IMR-90 (cell line): Measurements from ENCODE around the gene GPSM3. TPM values are rescaled to one million over a fixed set of nuclear protein-coding genes. Genes with fewer than 3 reads are reported as not detected.
"Not testable (repeated sequence)": the region's sequence is repeated elsewhere in the genome, so short reads cannot be mapped to it uniquely, and the experiment has no call there.

Experiments
- ATAC-seq: fragments of 200-7000 bp; cut with Tn5 transposase; 2 replicates; pipeline ENCODE4 v1.9.1; 2020; ENCODE audit warnings: low read depth, mild to moderate bottlenecking, moderate library complexity
- BruUV-seq: library from RNA; stranded (reverse); fragments of 400-500 nt; replicated peaks from 2 replicates; lab custom pipeline; 2021; lab: Mats Ljungman, UMichigan
- CTCF ChIA-PET: fragments of 300-600 bp; formaldehyde crosslinking; extraction: SDS; loops from one replicate; lab custom pipeline; 2021; ENCODE audit warnings: antibody characterized with exemption; lab: Yijun Ruan, JAX
- POLR2A ChIA-PET: fragments of 300-600 bp; sonication (Branson Sonifier 250); formaldehyde crosslinking; loops from one replicate; lab custom pipeline; 2022; ENCODE audit warnings: antibody characterized with exemption; ENCODE audit not compliant: unreplicated experiment; lab: Charles Lee
- DNase-seq: peaks from one replicate; pipeline ENCODE4 v3.0.0; 2013
- H2AFZ ChIP-seq: replicated peaks from 2 replicates; pipeline ENCODE3; 2013; ENCODE audit warnings: low read length, mild to moderate bottlenecking; ENCODE audit not compliant: poor library complexity
- H2AK5ac ChIP-seq: 2 replicates; pipeline ENCODE4 v1.6.1; 2013; ENCODE audit warnings: low read depth, low read length, inconsistent platforms
- H2AK9ac ChIP-seq: replicated peaks from 2 replicates; pipeline ENCODE3; 2013; ENCODE audit warnings: mild to moderate bottlenecking, low read depth, low read length, moderate library complexity; ENCODE audit not compliant: poor library complexity
- H2BK120ac ChIP-seq: 2 replicates; pipeline ENCODE4 v1.6.1; 2013; ENCODE audit warnings: low read depth, low read length, inconsistent platforms
- H2BK15ac ChIP-seq: 3 replicates; pipeline ENCODE4 v1.6.1; 2013; ENCODE audit warnings: low read depth, low read length, inconsistent platforms
- H2BK20ac ChIP-seq: 2 replicates; pipeline ENCODE4 v1.6.1; 2013; ENCODE audit warnings: low read depth, mild to moderate bottlenecking, inconsistent platforms, low read length, moderate library complexity
- H2BK5ac ChIP-seq: 2 replicates; pipeline ENCODE4 v1.6.1; 2013; ENCODE audit warnings: mild to moderate bottlenecking, low read depth, low read length, inconsistent platforms; ENCODE audit not compliant: poor library complexity, severe bottlenecking
- H3K14ac ChIP-seq: replicated peaks from 2 replicates; pipeline ENCODE4 v1.6.1; 2013; ENCODE audit warnings: low read depth, low read length, inconsistent platforms
- H3K18ac ChIP-seq: 2 replicates; pipeline ENCODE4 v1.6.1; 2013; ENCODE audit warnings: low read depth, low read length, control low read depth
- H3K23ac ChIP-seq: 2 replicates; pipeline ENCODE4 v1.6.1; 2013; ENCODE audit warnings: low read depth, low read length, inconsistent platforms
- H3K27ac ChIP-seq: 2 replicates; pipeline ENCODE4 v1.5.1; 2013; ENCODE audit warnings: mild to moderate bottlenecking, control low read depth, low read length; ENCODE audit not compliant: insufficient read depth
- H3K27me3 ChIP-seq: 2 replicates; pipeline ENCODE4 v1.6.1; 2013; ENCODE audit warnings: low read length; ENCODE audit not compliant: control insufficient read depth, insufficient read depth
- H3K36me3 ChIP-seq: 2 replicates; pipeline ENCODE4 v1.6.1; 2013; ENCODE audit warnings: low read length, mixed read lengths; ENCODE audit not compliant: control insufficient read depth, insufficient read depth
- H3K4ac ChIP-seq: 2 replicates; pipeline ENCODE4 v1.6.1; 2013; ENCODE audit warnings: low read depth, low read length, inconsistent platforms
- H3K4me1 ChIP-seq: 2 replicates; pipeline ENCODE4 v1.6.1; 2013; ENCODE audit warnings: low read length, mixed read lengths; ENCODE audit not compliant: control insufficient read depth, insufficient read depth
- H3K4me2 ChIP-seq: 2 replicates; pipeline ENCODE4 v1.6.1; 2013; ENCODE audit warnings: low read depth, mild to moderate bottlenecking, control low read depth, low read length, moderate library complexity
- H3K4me3 ChIP-seq: 2 replicates; pipeline ENCODE4 v1.5.1; 2013; ENCODE audit warnings: low read depth, mild to moderate bottlenecking, control low read depth, low read length, moderate library complexity; ENCODE audit not compliant: insufficient read depth
- H3K56ac ChIP-seq: 2 replicates; pipeline ENCODE4 v1.6.1; 2013; ENCODE audit warnings: low read length, inconsistent platforms; ENCODE audit not compliant: insufficient read depth; ENCODE audit errors: extremely low read depth
- H3K79me1 ChIP-seq, 2 experiments: 2 replicates each; pipeline ENCODE4 v1.6.1; 2013; ENCODE audit warnings: low read length in 2 of 2, inconsistent platforms in 1 of 2, low read depth in 1 of 2
- H3K9ac ChIP-seq: 2 replicates; pipeline ENCODE4 v1.6.1; 2013; ENCODE audit warnings: low read depth, low read length, control low read depth
- H3K9me1 ChIP-seq: 2 replicates; pipeline ENCODE4 v1.6.1; 2013; ENCODE audit warnings: low read length, inconsistent platforms; ENCODE audit not compliant: insufficient read depth
- H3K9me3 ChIP-seq: 2 replicates; pipeline ENCODE4 v1.6.1; 2013; ENCODE audit warnings: low read length; ENCODE audit not compliant: control insufficient read depth, insufficient read depth
- H4K20me1 ChIP-seq: 2 replicates; pipeline ENCODE4 v1.6.1; 2013; ENCODE audit warnings: low read length, inconsistent platforms; ENCODE audit not compliant: insufficient read depth
- H4K5ac ChIP-seq: 2 replicates; pipeline ENCODE4 v1.6.1; 2013; ENCODE audit warnings: mild to moderate bottlenecking, low read depth, low read length, control low read depth
- H4K8ac ChIP-seq, 2 experiments: 2 replicates each; pipeline ENCODE4 v1.6.1; 2013; ENCODE audit warnings: low read depth in 2 of 2, low read length in 2 of 2, control low read depth in 1 of 2, inconsistent platforms in 1 of 2
- H4K91ac ChIP-seq: 2 replicates; pipeline ENCODE4 v1.6.1; 2013; ENCODE audit warnings: low read depth, low read length, inconsistent platforms; ENCODE audit not compliant: insufficient read depth
- WGBS, 2 experiments: methylation state at CpG; one replicate each; pipeline versions ENCODE4 v1.1.5 to v1.1.7; 2013; ENCODE audit warnings: missing lambda C conversion rate in 2 of 2; ENCODE audit not compliant: insufficient read length in 1 of 2; ENCODE audit errors: extremely low coverage in 2 of 2; 5-methylcytosine and 5-hydroxymethylcytosine counted together
- dilution Hi-C: fragments of 300-500 bp; cut with HindIII; formaldehyde crosslinking; loops from one replicate; pipeline ENCODE4 v1.14.3; 2018; ENCODE audit warnings: low sequenced_read_pairs; ENCODE audit not compliant: unreplicated experiment
- in situ Hi-C: fragments of 300-500 bp; cut with MboI; formaldehyde crosslinking; loops from 3 replicates; pipeline ENCODE4 v1.14.3; 2019; ENCODE audit warnings: low sequenced_read_pairs, inconsistent platforms, mixed read lengths
- intact Hi-C: fragments of 100-400 bp; cut with micrococcal nuclease; formaldehyde crosslinking; loops from 2 replicates; pipeline ENCODE4 v1.10.0; 2022
- polyA plus RNA-seq, 3 experiments: library from polyadenylated mRNA; depleted of rRNA; stranded (reverse); fragments of >200 nt; gene quantifications; 2 replicates each; pipeline ENCODE4 v1.2.3, GENCODE V29; 2012; ENCODE audit warnings: low replicate concordance in 1 of 3
- total RNA-seq: library from RNA; depleted of rRNA; stranded (reverse); fragments of >200 nt; gene quantifications from 2 replicates; pipeline ENCODE4 v1.2.3, GENCODE V29; 2012

The GPSM3 gene
- total and polyA plus RNA-seq, 2 of the 4 experiments (the other 2 are of a cell fraction), result 3.0 to 9.8 TPM

DNA sequence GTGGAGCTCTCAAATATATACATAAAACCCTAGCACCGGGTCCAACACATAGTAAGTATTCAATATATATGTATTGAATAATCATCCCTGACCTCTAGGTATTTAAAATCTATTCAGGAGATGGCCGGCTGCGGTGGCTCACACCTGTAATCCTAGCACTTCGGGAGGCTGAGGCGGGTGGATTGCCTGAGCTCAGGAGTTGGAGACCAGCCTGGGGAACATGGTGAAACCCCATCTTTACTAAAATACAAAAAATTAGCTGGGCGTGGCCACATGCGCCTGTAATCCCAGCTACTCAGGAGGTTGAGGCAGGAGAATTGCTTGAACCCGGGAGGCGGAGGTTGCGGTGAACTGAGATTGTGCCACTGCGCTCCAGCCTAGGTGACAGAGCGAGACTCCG lies 653 bp upstream of the GPSM3 start:
- peak overlapping the region; percentile 85 for H2AK9ac ChIP-seq
- WGBS, 2 experiments, result no CpG with 5 or more reads among the region's 13 CpGs
- H3K9me3 ChIP-seq, H4K20me1 ChIP-seq, CTCF ChIA-PET, H3K4me3 ChIP-seq, ATAC-seq, dilution Hi-C loops, intact Hi-C loops, BruUV-seq, H3K4me2 ChIP-seq, H3K27me3 ChIP-seq, POLR2A ChIA-PET, H3K36me3 ChIP-seq, DNase-seq: not testable (repeated sequence)
- peak overlapping the region; percentile 93 for H2BK120ac ChIP-seq
- peak overlapping the region; percentile 86 for H4K91ac ChIP-seq
- H3K4ac ChIP-seq, result peak overlapping the region; percentile 98
- peak overlapping the region; percentile 94; the same call in 1 of the 2 replicates for H3K23ac ChIP-seq
- peak overlapping the region; percentile 100 for H4K5ac ChIP-seq
- peak overlapping the region; percentile 84; the same call in 1 of the 2 replicates for H2BK20ac ChIP-seq
- peak overlapping the region; percentile 58 for H3K9ac ChIP-seq
- peak overlapping the region; percentile 88 for H2AFZ ChIP-seq
- peaks cover 18 to 56% of the 10 kb centered on the region in 2 experiments for H3K79me1 ChIP-seq
- H3K4me1 ChIP-seq, result peaks cover 15% of the 10 kb centered on the region
- peak overlapping the region; percentile 90; the same call in 2 of the 3 replicates for H2BK15ac ChIP-seq
- H4K8ac ChIP-seq, result peak overlapping the region; percentile 77 to 97
- H2BK5ac ChIP-seq, result peak overlapping the region; percentile 95
- peak overlapping the region; percentile 42; the same call in 1 of the 2 replicates for H3K56ac ChIP-seq
- peak overlapping the region; percentile 96 for H3K14ac ChIP-seq
- peaks cover 25% of the 10 kb centered on the region for H3K9me1 ChIP-seq
- peak overlapping the region; percentile 92 for H3K27ac ChIP-seq
- H3K18ac ChIP-seq, result peak overlapping the region; percentile 98
- in situ Hi-C loops, result loop anchor here (5.0 to 25.0 kb wide), 2 partner anchors 76 to 769 kb away; partner anchors contain the start of genes BRD2 and HLA-DMA
- peak overlapping the region; percentile 74 for H2AK5ac ChIP-seq
